Neutrophil (primary cell): Measurements from ENCODE around the gene ATXN7.

ENCODE experiments used
- H3K27ac ChIP-seq: fragments of 200-600 bp; sonication (generic); 2 replicates; pipeline ENCODE4 v1.5.1; 2016; ENCODE audit warnings: mild to moderate bottlenecking, moderate library complexity
- H3K27me3 ChIP-seq: fragments of 200-600 bp; sonication (generic); 2 replicates; pipeline ENCODE4 v1.6.0; 2016; ENCODE audit warnings: mild to moderate bottlenecking
- H3K36me3 ChIP-seq: fragments of 200-600 bp; sonication (generic); 2 replicates; pipeline ENCODE4 v1.5.1; 2017
- H3K4me1 ChIP-seq, 2 experiments: fragments of 200-600 bp in 1 of 2; sonication (generic) in 1 of 2; 1 replicate in 1 of 2; 2 replicates in 1 of 2; pipeline versions ENCODE4 v1.5.1 to v1.6.1; 2013 to 2016; ENCODE audit warnings: low read depth in 1 of 2, low read length in 1 of 2, mild to moderate bottlenecking in 1 of 2, moderate library complexity in 1 of 2; ENCODE audit not compliant: control insufficient read depth in 1 of 2, insufficient read depth in 1 of 2
- H3K4me3 ChIP-seq, 2 experiments: fragments of 200-600 bp in 1 of 2; sonication (generic) in 1 of 2; 1 replicate in 1 of 2; 2 replicates in 1 of 2; pipeline ENCODE4 v1.5.1; 2013 to 2016; ENCODE audit warnings: low read depth in 1 of 2, low read length in 1 of 2, mild to moderate bottlenecking in 1 of 2, moderate library complexity in 1 of 2
- H3K9me3 ChIP-seq: fragments of 200-600 bp; sonication (generic); 2 replicates; pipeline ENCODE4 v1.5.1; 2016
- TF ChIP-seq, protein P1 (sequence below): fragments of 200-600 bp; sonication (generic); IDR thresholded peaks from 2 replicates; pipeline ENCODE4 v1.5.1; 2016; ENCODE audit warnings: antibody characterized with exemption

The ATXN7 gene

GRCh38 chr3:63976872-63977200, 113.2 kb downstream of the ATXN7 start:
- H3K4me3 ChIP-seq, result peak overlapping the region; percentile 24 to 31

GRCh38 chr3:63977893-63978292, 114.2 kb downstream of the ATXN7 start:
- H3K4me3 ChIP-seq, result no peak overlapping the region
- peaks cover 38% of the 10 kb centered on the region for H3K36me3 ChIP-seq
- H3K9me3 ChIP-seq, result no peaks in the 10 kb centered on the region
- H3K27me3 ChIP-seq, result no peaks in the 10 kb centered on the region
- peak overlapping the region; percentile 90 for H3K27ac ChIP-seq
- TF ChIP-seq, protein P1, sequence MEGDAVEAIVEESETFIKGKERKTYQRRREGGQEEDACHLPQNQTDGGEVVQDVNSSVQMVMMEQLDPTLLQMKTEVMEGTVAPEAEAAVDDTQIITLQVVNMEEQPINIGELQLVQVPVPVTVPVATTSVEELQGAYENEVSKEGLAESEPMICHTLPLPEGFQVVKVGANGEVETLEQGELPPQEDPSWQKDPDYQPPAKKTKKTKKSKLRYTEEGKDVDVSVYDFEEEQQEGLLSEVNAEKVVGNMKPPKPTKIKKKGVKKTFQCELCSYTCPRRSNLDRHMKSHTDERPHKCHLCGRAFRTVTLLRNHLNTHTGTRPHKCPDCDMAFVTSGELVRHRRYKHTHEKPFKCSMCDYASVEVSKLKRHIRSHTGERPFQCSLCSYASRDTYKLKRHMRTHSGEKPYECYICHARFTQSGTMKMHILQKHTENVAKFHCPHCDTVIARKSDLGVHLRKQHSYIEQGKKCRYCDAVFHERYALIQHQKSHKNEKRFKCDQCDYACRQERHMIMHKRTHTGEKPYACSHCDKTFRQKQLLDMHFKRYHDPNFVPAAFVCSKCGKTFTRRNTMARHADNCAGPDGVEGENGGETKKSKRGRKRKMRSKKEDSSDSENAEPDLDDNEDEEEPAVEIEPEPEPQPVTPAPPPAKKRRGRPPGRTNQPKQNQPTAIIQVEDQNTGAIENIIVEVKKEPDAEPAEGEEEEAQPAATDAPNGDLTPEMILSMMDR, result no peak
- peaks cover 57 to 72% of the 10 kb centered on the region in 2 experiments for H3K4me1 ChIP-seq

More at GRCh38 chr3:63976872-63977200, 113.2 kb downstream of the ATXN7 start:
- no peaks in the 10 kb centered on the region for H3K27me3 ChIP-seq
- H3K4me1 ChIP-seq, result peaks cover 57 to 72% of the 10 kb centered on the region in 2 experiments
- peaks cover 30% of the 10 kb centered on the region for H3K36me3 ChIP-seq
- no peaks in the 10 kb centered on the region for H3K9me3 ChIP-seq
- TF ChIP-seq, protein P1, result no peak
- H3K27ac ChIP-seq, result peak overlapping the region; percentile 90

DNA sequence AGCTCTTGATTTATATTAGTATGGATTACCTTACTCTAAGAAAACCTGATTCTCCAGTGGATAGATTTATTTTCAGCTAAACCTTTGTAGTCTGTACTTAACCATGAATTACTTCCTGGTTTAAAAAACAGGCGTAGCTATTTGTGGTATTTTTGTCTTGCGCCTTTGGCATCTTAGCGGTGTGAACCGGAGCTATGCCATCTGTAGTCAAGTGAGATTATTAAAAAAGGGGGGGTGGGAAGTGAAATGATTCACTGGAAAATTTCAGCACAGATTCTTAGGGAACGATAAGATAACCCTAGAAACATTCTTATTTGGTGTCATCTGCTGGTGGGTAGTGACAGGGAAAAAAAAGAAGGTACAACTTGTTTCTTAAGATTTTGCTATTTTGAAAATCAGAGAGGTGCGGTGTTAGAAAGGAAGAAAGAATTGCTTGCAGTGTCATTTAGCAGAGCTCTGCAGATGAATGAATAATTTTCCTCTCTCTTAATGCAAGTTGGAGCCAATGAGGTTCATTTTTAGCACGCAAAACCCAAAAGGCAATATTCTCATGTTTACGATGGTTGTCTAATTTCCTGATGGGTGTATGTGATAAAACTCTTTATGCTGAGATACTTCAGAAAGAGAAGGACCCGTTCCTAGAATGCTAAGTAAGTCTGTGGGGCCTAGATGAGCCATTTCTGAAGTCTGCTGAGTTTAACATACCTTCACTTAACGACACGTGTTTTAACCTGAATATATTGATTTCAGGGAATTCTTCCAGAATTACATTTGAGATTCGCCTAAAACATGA, 115.6 kb downstream of the ATXN7 start:
- H3K4me3 ChIP-seq, result peak overlapping the region in 1 of 2 experiments; percentile 32
- no peaks in the 10 kb centered on the region for H3K9me3 ChIP-seq
- TF ChIP-seq, protein P1, result no peak
- peaks cover 53 to 62% of the 10 kb centered on the region in 2 experiments for H3K4me1 ChIP-seq
- H3K27me3 ChIP-seq, result no peaks in the 10 kb centered on the region
- H3K27ac ChIP-seq, result peak overlapping the region; percentile 90
- peaks cover 40% of the 10 kb centered on the region for H3K36me3 ChIP-seq

DNA sequence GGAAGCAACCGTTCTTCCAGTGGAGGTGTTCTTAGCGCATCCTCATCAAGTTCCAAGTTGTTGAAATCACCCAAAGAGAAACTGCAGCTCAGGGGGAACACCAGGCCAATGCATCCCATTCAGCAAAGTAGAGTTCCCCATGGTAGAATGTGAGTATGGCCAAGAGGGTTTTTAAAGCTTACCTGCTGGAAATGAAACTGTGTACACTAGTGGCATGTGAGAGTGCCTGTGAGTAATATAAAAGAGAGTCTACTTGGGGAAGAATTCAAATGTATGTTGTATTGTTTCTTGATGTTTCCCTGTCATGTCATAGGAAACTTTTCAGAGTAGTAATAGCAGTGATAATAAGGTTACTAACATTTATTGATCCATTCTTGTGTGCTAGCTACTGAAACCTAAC, 116.4 kb downstream of the ATXN7 start:
- Histone ChIP-seq H3K27me3 (no peaks in the 10 kb centered on the region), H3K4me3 (no peak overlapping the region), H3K9me3 (no peaks in the 10 kb centered on the region), H3K4me1 (peaks cover 49 to 54% of the 10 kb centered on the region in 2 experiments), H3K36me3 (peaks cover 46% of the 10 kb centered on the region), H3K27ac (peak overlapping the region; percentile 90)
- TF ChIP-seq, protein P1, result no peak

- Histone ChIP-seq H3K27me3 (no peaks in the 10 kb centered on the region), H3K9me3 (no peaks in the 10 kb centered on the region), H3K36me3 (peaks cover 55% of the 10 kb centered on the region), H3K27ac (peak overlapping the region; percentile 90), H3K4me3 (no peak overlapping the region), H3K4me1 (peaks cover 40 to 45% of the 10 kb centered on the region in 2 experiments)
- TF ChIP-seq, protein P1, result no peak
Observed at GRCh38 chr3:63980830-63981498, 117.3 kb downstream of the ATXN7 start.
